Type B pancreatic cell (in vitro differentiated cells): Measurements from ENCODE around the gene GABRD. TPM values are rescaled to one million over a fixed set of nuclear protein-coding genes. Genes with fewer than 3 reads are reported as not detected.

ENCODE experiments used
- DNase-seq: peaks from one replicate; pipeline ENCODE4 v3.0.0; 2021; ENCODE audit warnings: mixed read lengths; ENCODE audit not compliant: unreplicated experiment; ENCODE audit errors: extremely low spot score
- H3K27ac Mint-ChIP-seq: 2 replicates; pipeline ENCODE4 v1.8.0; 2021; ENCODE audit warnings: mild to moderate bottlenecking, mixed read lengths
- H3K27me3 Mint-ChIP-seq: 2 replicates; pipeline ENCODE4 v1.8.0; 2021; ENCODE audit warnings: mixed read lengths
- H3K36me3 Mint-ChIP-seq: 2 replicates; pipeline ENCODE4 v1.8.0; 2021; ENCODE audit warnings: mixed read lengths
- H3K4me1 Mint-ChIP-seq: one replicate; pipeline ENCODE4 v1.8.0; 2021; ENCODE audit warnings: mixed read lengths; ENCODE audit not compliant: unreplicated experiment
- H3K4me3 Mint-ChIP-seq: 2 replicates; pipeline ENCODE4 v1.8.0; 2021; ENCODE audit warnings: mild to moderate bottlenecking, mixed read lengths
- H3K9me3 Mint-ChIP-seq: 2 replicates; pipeline ENCODE4 v1.8.0; 2021; ENCODE audit warnings: mixed read lengths
- total RNA-seq: library from RNA; stranded (reverse); gene quantifications from 2 replicates; pipeline ENCODE4 v1.2.1, GENCODE V29; 2021; ENCODE audit warnings: low replicate concordance
- TF ChIP-seq, protein P1 (sequence below): fragments of 200-600 bp; sonication (generic); conservative IDR thresholded peaks from 2 replicates; pipeline ENCODE4 v1.5.0; 2021; ENCODE audit warnings: antibody characterized with exemption, mild to moderate bottlenecking

The GABRD gene
- total RNA-seq, 1 donor from 2014 or later: 0.43 TPM

DNA sequence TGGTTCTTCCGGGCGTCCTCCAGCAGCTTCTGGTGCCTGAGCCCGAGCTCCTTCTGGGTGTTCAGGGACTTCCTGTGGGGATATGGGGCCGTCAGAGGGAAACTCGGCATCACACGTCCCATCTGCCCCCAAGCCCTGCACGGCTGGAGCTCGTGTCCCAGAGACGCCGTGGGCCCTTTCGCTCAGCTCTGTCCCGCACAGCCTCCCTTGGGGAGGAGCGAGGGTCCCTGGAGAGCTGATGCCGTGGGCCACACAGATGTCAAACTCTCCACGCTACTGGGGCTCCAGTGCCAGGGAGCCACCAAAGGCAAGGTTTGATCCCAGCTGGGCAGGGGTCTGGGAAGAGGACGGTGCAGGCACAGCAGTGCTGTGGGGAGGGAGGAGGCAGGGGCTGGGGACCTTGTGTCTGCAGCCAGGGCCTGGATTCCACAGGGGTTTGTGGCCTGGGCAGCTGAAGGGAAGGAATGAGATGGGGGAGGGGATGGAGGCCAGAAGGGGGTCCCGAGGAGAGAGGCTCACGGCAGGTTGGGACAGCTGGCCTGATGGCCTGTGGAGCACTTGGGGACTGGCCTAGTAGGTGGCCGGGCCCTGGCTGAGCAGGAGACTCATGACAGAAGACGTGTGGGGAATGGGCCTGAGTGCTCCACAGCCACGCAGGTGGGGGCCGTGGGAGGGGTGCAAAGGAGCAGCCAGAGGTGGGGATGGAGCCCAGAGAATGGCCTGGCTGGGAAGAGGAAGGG is 46.0 kb upstream of the GABRD start:
- peaks cover 19% of the 10 kb centered on the region for H3K27me3 Mint-ChIP-seq
- no peaks in the 10 kb centered on the region for H3K4me1 Mint-ChIP-seq
- DNase-seq: no peak
- no peak overlapping the region for H3K4me3 Mint-ChIP-seq
- TF ChIP-seq, protein P1, sequence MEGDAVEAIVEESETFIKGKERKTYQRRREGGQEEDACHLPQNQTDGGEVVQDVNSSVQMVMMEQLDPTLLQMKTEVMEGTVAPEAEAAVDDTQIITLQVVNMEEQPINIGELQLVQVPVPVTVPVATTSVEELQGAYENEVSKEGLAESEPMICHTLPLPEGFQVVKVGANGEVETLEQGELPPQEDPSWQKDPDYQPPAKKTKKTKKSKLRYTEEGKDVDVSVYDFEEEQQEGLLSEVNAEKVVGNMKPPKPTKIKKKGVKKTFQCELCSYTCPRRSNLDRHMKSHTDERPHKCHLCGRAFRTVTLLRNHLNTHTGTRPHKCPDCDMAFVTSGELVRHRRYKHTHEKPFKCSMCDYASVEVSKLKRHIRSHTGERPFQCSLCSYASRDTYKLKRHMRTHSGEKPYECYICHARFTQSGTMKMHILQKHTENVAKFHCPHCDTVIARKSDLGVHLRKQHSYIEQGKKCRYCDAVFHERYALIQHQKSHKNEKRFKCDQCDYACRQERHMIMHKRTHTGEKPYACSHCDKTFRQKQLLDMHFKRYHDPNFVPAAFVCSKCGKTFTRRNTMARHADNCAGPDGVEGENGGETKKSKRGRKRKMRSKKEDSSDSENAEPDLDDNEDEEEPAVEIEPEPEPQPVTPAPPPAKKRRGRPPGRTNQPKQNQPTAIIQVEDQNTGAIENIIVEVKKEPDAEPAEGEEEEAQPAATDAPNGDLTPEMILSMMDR: no peak
- no peaks in the 10 kb centered on the region for H3K36me3 Mint-ChIP-seq
- no peaks in the 10 kb centered on the region for H3K9me3 Mint-ChIP-seq
- H3K27ac Mint-ChIP-seq: no peak overlapping the region

DNA sequence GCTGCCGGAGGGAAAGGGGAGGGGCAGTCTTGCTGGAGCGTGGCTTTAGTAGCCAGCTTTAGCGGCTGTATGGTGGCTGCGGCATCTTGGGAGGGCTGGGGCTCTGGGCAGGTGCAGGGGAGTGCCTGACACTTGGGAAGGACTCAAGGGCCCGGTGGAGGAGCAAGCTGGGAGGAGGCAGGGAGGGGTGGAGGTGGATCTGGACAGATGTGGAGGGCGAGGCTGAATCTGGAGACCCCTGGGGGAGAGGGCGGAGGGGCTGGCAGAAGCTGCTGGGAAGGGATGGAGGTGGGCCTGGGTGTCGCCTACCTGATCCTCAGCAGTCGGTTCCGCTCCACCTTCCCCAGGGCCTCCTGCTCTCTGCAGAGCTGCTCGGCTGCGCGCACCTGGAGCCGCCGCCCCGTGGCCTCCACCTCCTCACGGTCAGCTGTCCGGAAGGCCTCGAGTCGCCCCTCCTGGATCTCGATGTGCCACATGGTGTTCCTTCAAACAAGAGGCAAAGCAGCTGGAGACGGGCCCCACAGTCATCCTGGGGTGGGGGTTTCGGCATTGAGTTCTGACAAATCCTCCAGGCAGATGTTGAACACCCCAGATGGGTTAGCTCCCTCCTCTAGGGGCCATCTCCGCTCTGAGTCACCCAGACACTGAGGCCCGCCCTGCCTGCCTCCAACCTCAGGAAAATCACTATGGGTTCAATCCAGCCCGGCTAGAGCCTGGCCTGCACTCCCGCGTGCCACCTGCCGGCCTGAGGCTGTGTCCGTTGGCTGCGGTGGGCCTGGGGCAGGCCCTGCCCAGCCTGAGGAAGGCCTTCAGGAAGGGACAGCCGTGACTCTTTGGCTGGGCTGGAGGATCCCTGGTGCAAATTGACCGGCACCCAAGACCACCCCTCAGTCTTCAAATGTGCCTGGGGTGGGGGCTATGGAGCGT is 45.2 kb upstream of the GABRD start:
- TF ChIP-seq, protein P1: no peak
- H3K27ac Mint-ChIP-seq: no peak overlapping the region
- no peaks in the 10 kb centered on the region for H3K4me1 Mint-ChIP-seq
- H3K27me3 Mint-ChIP-seq: peaks cover 19% of the 10 kb centered on the region
- H3K4me3 Mint-ChIP-seq: no peak overlapping the region
- no peaks in the 10 kb centered on the region for H3K36me3 Mint-ChIP-seq
- no peak for DNase-seq
- no peaks in the 10 kb centered on the region for H3K9me3 Mint-ChIP-seq

DNA sequence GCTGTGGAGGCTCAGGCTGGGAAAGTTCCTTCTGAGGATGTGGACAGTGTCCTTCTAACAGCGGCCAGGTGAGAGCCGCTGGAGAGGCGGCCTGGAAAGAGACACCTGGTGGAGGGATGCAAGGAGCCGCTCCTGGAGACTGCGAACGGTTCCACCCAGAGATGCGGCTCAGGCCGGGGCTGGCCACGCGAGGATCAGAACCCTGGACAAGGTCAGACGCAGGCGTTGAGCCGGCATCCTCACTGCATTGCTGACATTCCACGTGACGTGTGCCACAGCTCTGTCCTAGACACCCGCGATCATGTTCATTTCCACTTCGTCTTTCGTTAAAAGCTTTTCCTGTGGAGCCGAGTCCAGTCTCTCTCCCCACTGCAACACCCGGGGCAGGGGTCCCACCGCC is 44.3 kb upstream of the GABRD start:
- H3K36me3 Mint-ChIP-seq: no peaks in the 10 kb centered on the region
- DNase-seq: no peak
- H3K27ac Mint-ChIP-seq: no peak overlapping the region
- TF ChIP-seq, protein P1: no peak
- H3K9me3 Mint-ChIP-seq: no peaks in the 10 kb centered on the region
- H3K4me3 Mint-ChIP-seq: no peak overlapping the region
- H3K27me3 Mint-ChIP-seq: peaks cover 19% of the 10 kb centered on the region
- no peaks in the 10 kb centered on the region for H3K4me1 Mint-ChIP-seq

DNA sequence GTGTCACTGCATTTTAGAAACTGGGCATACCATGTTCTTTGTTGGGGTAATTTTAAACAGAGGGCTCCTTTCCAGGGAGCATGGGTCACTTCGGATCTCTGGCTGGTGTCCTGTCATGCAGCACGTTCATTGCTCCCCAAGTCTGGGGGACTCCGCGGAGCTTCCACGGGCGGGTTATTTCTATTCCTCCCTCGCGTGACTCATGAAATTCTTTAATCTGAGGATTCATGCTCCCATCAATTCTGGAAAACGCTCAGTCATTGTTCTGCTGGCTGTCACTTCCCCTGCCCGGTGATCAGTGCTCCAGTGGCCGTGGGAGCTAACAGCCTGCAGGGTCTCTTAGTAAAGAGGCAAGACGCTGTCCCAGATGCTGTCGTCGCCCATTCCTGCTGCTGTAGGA is 43.6 kb upstream of the GABRD start:
- Mint-ChIP-seq H3K4me1 (no peaks in the 10 kb centered on the region), H3K4me3 (no peak overlapping the region), H3K36me3 (no peaks in the 10 kb centered on the region), H3K27me3 (peaks cover 19% of the 10 kb centered on the region), H3K9me3 (no peaks in the 10 kb centered on the region), H3K27ac (no peak overlapping the region)
- no peak for DNase-seq
- TF ChIP-seq, protein P1: no peak

DNA sequence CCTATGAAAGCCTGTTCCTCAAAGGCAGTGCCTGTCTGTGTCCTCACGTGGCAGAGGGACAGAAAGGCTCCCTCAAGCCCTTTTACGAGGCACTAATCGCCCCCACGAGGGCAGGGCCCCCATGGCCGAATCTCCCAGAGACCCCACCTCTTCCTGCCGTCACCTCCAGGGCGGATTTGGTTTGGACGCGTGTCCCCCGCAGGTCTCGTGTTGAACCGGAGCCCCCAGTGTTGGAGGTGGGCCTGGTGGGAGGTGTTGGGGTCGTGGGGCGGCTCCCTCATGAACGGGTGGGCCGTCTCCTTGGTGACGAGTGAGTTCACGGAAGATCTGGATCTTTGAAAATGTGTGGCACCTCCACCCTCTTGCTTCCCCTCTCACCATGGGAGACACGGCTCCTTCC is 43.1 kb upstream of the GABRD start:
- no peaks in the 10 kb centered on the region for H3K36me3 Mint-ChIP-seq
- DNase-seq: no peak
- no peak overlapping the region for H3K27ac Mint-ChIP-seq
- H3K4me3 Mint-ChIP-seq: no peak overlapping the region
- H3K9me3 Mint-ChIP-seq: no peaks in the 10 kb centered on the region
- TF ChIP-seq, protein P1: no peak
- H3K27me3 Mint-ChIP-seq: peaks cover 19% of the 10 kb centered on the region
- no peaks in the 10 kb centered on the region for H3K4me1 Mint-ChIP-seq
